MM.1S (cell line): ENCODE results near the gene CEP164.

Experiments used
- EZH2 ChIP-seq: fragments of 300-600 bp; sonication (generic); optimal IDR thresholded peaks from 2 replicates; pipeline ENCODE3; 2017; ENCODE audit warnings: low read depth, mild to moderate bottlenecking, antibody characterized with exemption, low read length, mixed read lengths
- EZH2phosphoT487 ChIP-seq: fragments of 300-600 bp; sonication (generic); IDR thresholded peaks from 2 replicates; pipeline ENCODE4 v1.6.1; 2018; ENCODE audit warnings: antibody characterized with exemption, low read length
- TF ChIP-seq, protein P1 (sequence below): fragments of 300-600 bp; sonication (generic); IDR thresholded peaks from 2 replicates; pipeline ENCODE4 v1.5.1; 2016; ENCODE audit warnings: antibody characterized with exemption, low read length, mixed read lengths

DNA sequence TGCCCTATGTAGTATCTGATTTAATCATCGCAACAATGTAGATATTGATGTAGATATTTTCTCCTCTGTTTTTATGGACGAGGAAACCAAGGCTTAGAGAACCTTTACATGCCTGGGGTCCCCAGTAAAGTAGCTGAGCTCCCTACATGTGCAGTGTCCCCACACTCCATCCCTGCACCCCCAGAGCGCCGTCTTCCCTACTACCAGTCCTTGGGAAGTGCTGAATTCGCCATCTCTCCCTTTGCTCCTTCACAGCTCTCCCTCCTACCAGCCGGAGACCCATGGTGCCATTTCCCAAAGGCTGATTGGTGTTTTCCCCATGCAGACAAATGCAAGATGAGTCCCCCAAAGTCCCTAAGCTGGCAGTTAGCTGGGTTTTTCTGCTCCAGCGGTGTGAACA, 86.0 kb downstream of the CEP164 start:
- TF ChIP-seq, protein P1, sequence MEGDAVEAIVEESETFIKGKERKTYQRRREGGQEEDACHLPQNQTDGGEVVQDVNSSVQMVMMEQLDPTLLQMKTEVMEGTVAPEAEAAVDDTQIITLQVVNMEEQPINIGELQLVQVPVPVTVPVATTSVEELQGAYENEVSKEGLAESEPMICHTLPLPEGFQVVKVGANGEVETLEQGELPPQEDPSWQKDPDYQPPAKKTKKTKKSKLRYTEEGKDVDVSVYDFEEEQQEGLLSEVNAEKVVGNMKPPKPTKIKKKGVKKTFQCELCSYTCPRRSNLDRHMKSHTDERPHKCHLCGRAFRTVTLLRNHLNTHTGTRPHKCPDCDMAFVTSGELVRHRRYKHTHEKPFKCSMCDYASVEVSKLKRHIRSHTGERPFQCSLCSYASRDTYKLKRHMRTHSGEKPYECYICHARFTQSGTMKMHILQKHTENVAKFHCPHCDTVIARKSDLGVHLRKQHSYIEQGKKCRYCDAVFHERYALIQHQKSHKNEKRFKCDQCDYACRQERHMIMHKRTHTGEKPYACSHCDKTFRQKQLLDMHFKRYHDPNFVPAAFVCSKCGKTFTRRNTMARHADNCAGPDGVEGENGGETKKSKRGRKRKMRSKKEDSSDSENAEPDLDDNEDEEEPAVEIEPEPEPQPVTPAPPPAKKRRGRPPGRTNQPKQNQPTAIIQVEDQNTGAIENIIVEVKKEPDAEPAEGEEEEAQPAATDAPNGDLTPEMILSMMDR, result no peak
- TF ChIP-seq EZH2, result no peak
- no peak for TF ChIP-seq EZH2phosphoT487
